HEK293T (cell line): Measurements from ENCODE around the gene ADORA1.

Experiments
- CTCF ChIA-PET: fragments of 350-600 bp; formaldehyde crosslinking; extraction: SDS; loops from one replicate; lab custom pipeline; 2021; ENCODE audit warnings: antibody characterized with exemption, inconsistent platforms; lab: Yijun Ruan, JAX
- POLR2A ChIA-PET: fragments of 350-600 bp; formaldehyde crosslinking; extraction: SDS; loops from one replicate; lab custom pipeline; 2020; ENCODE audit warnings: antibody characterized with exemption, inconsistent platforms; lab: Yijun Ruan, JAX
- DNase-seq: peaks from one replicate; pipeline ENCODE4 v3.0.0; 2012; ENCODE audit warnings: mixed read lengths; ENCODE audit errors: extremely low spot score
- ARNT ChIP-seq: fragments of 450-650 bp; IDR thresholded peaks from 2 replicates; pipeline ENCODE4 v1.6.1; 2017; ENCODE audit warnings: mild to moderate bottlenecking
- BHLHE40 ChIP-seq: fragments of 450-650 bp; IDR thresholded peaks from 2 replicates; pipeline ENCODE4 v1.6.1; 2016; ENCODE audit warnings: mild to moderate bottlenecking, moderate library complexity, borderline replicate concordance
- CTBP1 ChIP-seq: fragments of 450-650 bp; IDR thresholded peaks from 2 replicates; pipeline ENCODE4 v1.6.1; 2016; ENCODE audit warnings: borderline replicate concordance
- ELF4 ChIP-seq: fragments of 450-650 bp; IDR thresholded peaks from 2 replicates; pipeline ENCODE4 v1.6.1; 2017; ENCODE audit warnings: antibody characterized with exemption
- FOXA1 ChIP-seq: fragments of 450-650 bp; IDR thresholded peaks from 2 replicates; pipeline ENCODE4 v1.6.1; 2016; ENCODE audit warnings: mild to moderate bottlenecking
- FOXK2 ChIP-seq: fragments of 450-650 bp; IDR thresholded peaks from 2 replicates; pipeline ENCODE4 v1.6.1; 2016; ENCODE audit warnings: mild to moderate bottlenecking
- FOXM1 ChIP-seq: fragments of 450-650 bp; IDR thresholded peaks from 2 replicates; pipeline ENCODE4 v1.6.1; 2017; ENCODE audit warnings: mild to moderate bottlenecking, borderline replicate concordance
- HDGF ChIP-seq: fragments of 450-650 bp; IDR thresholded peaks from 2 replicates; pipeline ENCODE4 v1.6.1; 2017; ENCODE audit warnings: antibody characterized with exemption, borderline replicate concordance
- L3MBTL2 ChIP-seq: fragments of 450-650 bp; conservative IDR thresholded peaks from 2 replicates; pipeline ENCODE4 v1.6.1; 2016; ENCODE audit warnings: mild to moderate bottlenecking
- LEF1 ChIP-seq: fragments of 450-650 bp; IDR thresholded peaks from 2 replicates; pipeline ENCODE4 v1.6.1; 2017; ENCODE audit warnings: mild to moderate bottlenecking, borderline replicate concordance
- NFRKB ChIP-seq: fragments of 450-650 bp; IDR thresholded peaks from 2 replicates; pipeline ENCODE4 v1.6.1; 2016; ENCODE audit warnings: mild to moderate bottlenecking, moderate library complexity
- SP1 ChIP-seq: fragments of 450-650 bp; IDR thresholded peaks from 2 replicates; pipeline ENCODE4 v1.6.1; 2017
- SUZ12 ChIP-seq: fragments of 450-650 bp; IDR thresholded peaks from 2 replicates; pipeline ENCODE4 v1.6.1; 2016; ENCODE audit warnings: mild to moderate bottlenecking
- TARDBP ChIP-seq: fragments of 450-650 bp; IDR thresholded peaks from 2 replicates; pipeline ENCODE4 v1.6.1; 2016
- ZNF384 ChIP-seq: fragments of 450-650 bp; IDR thresholded peaks from 2 replicates; pipeline ENCODE4 v1.6.1; 2016
- TF ChIP-seq, protein P1 (sequence below): fragments of 450-650 bp; IDR thresholded peaks from 2 replicates; pipeline ENCODE4 v1.6.1; 2016

ADORA1 gene

DNA sequence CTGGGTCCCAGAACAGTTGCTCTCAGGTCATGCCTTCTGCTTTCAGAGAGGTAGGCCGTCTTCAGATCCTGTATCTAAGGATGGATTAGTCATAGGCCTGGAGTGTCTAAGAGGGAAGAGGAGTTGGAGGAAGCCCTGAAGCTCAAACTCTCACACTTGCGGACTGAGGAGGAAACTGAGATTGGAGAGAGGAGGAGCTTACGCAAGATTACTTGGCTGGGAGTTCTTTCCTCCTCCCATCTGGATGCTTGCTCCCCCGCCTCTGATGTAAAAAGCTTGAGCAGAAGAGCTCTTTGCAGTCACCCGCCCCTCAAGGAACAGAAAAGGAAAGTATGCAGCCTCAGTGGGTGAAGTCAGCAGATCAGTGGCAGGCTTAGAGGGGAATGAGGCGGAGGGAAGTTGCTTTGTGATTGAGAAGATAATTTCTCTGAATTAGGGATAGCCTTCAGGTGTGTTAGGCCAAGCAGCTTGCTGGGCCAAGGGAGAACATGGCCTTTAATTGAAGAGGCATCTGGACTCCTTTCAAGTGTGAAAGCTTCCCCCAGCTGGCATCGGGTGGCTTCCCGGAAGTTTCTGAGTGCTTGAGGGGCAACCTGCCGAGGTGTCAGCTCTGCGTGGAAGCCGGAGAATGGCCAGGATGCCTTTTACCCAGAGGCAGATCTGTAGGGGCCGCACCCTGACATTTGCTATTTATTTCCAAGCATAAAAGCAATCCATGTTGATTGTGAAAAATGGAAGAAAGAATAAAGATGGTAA is 6.6 kb downstream of the ADORA1 start:
- DNase-seq: no peak
- ChIA-PET POLR2A (no interaction called here), CTCF (interaction anchor here (1.5 kb wide), 1 partner anchor 82 kb away, joined by 4 read pairs; no protein-coding TSS in a partner anchor)
- no peak for TF ChIP-seq L3MBTL2
- TF ChIP-seq CTBP1: no peak
- TF ChIP-seq, protein P1, sequence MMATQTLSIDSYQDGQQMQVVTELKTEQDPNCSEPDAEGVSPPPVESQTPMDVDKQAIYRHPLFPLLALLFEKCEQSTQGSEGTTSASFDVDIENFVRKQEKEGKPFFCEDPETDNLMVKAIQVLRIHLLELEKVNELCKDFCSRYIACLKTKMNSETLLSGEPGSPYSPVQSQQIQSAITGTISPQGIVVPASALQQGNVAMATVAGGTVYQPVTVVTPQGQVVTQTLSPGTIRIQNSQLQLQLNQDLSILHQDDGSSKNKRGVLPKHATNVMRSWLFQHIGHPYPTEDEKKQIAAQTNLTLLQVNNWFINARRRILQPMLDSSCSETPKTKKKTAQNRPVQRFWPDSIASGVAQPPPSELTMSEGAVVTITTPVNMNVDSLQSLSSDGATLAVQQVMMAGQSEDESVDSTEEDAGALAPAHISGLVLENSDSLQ: no peak
- TF ChIP-seq ZNF384: no peak
- TF ChIP-seq FOXM1: no peak
- no peak for TF ChIP-seq SUZ12
- TF ChIP-seq TARDBP: no peak
- no peak for TF ChIP-seq ELF4
- TF ChIP-seq ARNT: no peak
- TF ChIP-seq FOXK2: no peak
- TF ChIP-seq HDGF: no peak
- TF ChIP-seq NFRKB: no peak
- no peak for TF ChIP-seq SP1
- TF ChIP-seq LEF1: no peak
- no peak for TF ChIP-seq BHLHE40
- no peak for TF ChIP-seq FOXA1

DNA sequence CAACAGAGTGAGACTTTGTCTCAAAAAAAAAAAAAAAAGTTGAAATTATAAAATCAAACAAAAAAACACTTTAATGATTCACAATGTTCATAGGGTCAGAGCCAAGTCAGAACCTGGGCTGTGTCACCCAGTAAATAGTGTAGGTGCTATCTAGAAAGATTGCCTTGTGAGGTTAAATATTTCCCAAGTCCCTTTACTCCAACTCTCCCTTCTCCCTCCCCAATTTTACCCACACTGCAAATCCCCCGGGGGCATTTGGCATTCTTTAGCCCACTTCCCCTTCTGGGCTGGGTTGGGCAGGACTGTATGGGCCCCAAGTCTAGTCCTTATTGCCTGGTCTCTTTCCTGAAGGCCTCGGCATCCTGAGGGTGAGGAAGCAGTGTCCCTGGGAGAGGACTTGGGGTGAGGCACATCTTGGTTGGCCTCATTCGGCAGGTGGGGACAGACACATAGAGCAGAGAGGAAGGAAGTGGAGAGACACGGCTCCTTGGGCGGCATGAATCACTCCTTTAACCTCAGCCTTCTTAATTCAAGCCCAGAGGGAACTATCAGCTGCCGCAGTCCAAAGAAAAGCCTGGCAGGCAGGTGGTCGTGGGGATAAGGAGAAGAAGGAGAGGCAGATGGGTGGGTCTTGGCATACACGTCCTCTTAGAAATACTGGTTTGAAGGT is 8.2 kb downstream of the ADORA1 start:
- no peak for DNase-seq
- POLR2A ChIA-PET: no interaction called here
- TF ChIP-seq ZNF384: no peak
- TF ChIP-seq NFRKB: no peak
- no peak for TF ChIP-seq SUZ12
- TF ChIP-seq SP1: no peak
- no peak for TF ChIP-seq BHLHE40
- TF ChIP-seq TARDBP: no peak
- TF ChIP-seq LEF1: no peak
- CTCF ChIA-PET: no interaction called here

DNA sequence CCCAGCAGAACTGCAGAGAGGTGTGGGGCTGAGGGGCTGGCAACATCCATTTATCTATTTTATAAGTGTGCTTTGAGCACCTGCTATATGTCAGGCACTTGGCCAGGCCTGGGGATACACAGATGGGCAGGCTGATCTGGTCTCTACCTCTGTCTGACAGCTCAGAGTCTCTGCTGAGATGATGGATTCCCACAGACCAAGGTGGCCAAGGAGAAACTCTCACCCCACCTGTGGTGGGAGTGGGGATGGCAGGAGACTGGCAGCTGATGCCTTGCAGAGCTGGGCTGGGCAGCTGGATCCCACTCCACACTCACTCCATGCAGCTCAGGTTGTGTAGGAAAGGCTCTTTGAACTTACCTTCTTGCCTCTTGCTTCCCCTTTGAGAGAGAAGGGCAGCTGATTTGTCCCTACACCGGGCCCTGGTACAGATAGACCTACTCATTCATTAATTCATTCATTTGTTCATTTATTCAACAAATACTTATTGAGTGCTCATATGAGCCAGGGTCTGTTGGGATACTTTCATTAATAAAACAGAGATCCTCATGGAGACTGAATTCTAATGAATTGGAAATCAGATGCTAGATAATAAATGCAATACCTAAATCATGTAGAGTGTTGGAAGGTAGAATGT is 9.0 kb downstream of the ADORA1 start:
- DNase-seq: no peak

DNA sequence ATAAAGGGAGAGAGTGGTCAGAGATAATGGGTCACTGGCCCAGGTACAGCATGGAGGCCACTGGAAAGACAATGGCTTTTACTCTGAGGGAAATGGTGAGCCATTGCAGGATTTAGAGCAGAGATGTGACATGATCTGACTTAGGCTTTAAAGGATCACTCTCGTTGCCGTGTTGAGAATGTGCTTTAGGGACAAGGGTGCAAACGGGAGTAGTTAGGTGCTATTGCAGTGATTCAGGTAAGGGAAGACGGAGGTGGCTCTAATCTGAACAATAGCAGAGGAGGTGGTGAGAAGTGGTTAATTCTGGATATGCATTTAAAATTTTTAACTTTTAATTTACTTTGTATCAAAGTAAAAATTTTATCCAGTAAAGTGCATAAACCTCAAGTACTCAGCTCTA is 9.8 kb downstream of the ADORA1 start:
- TF ChIP-seq ZNF384: no peak
- no peak for TF ChIP-seq CTBP1
- TF ChIP-seq L3MBTL2: no peak
- no peak for TF ChIP-seq BHLHE40
- TF ChIP-seq, protein P1: no peak
- TF ChIP-seq ARNT: no peak
- DNase-seq: no peak
- ChIA-PET CTCF (no interaction called here), POLR2A (no interaction called here)

More for the DNA sequence above, 9.0 kb downstream of the ADORA1 start:
- ChIA-PET POLR2A (no interaction called here), CTCF (no interaction called here)
- TF ChIP-seq, protein P1: 0 out of 2 replicates have a peak, but pooled peaks have one; percentile 4
- TF ChIP-seq FOXA1: no peak
- TF ChIP-seq FOXK2: no peak

DNA sequence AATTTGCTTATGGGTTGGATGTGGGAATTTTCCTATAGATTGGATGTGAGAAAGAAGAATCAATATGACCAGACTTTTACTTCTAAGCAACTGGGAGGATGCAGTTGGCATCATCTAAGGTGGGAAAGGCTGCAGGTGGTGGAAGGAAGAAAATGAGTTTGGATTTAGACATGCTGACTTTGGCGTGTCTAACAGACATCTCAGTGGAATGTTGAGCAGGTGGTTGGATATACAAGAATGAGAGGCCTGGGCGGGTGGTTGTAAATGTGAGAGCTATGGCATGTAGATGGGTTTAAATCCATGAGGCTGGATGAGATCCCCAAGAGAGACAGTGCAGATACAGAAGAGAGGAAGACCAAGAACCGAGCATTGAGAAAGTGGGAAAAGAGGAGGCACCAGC is 10.5 kb downstream of the ADORA1 start:
- DNase-seq: no peak
- TF ChIP-seq ARNT: no peak
- TF ChIP-seq BHLHE40: no peak
- no peak for TF ChIP-seq FOXA1
- no peak for TF ChIP-seq SP1
- ChIA-PET CTCF (no interaction called here), POLR2A (no interaction called here)

DNA sequence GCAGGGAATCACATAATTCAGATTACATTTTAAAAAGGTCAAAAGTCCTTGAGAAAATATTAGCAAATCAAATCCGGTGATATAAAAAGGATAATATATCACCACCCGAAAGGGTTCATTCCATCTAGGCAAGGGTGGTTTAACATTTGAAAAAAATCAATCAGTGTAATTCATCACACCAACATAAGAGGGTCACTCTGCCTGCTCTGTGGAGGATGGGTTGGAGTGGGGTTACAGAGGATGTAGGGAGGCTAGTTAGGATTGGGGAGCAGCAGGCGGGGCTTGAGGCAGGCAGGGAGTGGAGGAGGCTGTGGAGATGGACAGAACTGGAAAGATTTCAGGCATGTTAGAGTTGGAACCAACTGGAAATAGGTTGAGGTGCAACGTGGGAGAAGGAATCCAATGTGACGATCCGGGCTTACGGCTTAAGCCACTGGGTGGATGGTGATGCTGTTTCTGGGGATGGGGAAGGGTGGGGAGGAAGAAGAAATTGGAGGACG is 12.5 kb downstream of the ADORA1 start:
- DNase-seq: no peak
- TF ChIP-seq FOXK2 (no peak), FOXM1 (no peak), SP1 (no peak), BHLHE40 (no peak), TARDBP (no peak), NFRKB (no peak), FOXA1 (no peak), ELF4 (no peak), LEF1 (no peak), ZNF384 (no peak), SUZ12 (no peak), ARNT (no peak), HDGF (no peak), CTBP1 (no peak), L3MBTL2 (no peak)
- TF ChIP-seq, protein P1: no peak
- POLR2A ChIA-PET: no interaction called here
- CTCF ChIA-PET: no interaction called here
